Osteocyte (in vitro differentiated cells): Measurements from ENCODE around the gene PLA2G7. TPM values are rescaled to one million over a fixed set of nuclear protein-coding genes. Genes with fewer than 3 reads are reported as not detected.

Source experiments
- DNase-seq: peaks from one replicate; pipeline ENCODE4 v3.0.0; 2021; ENCODE audit warnings: mixed read lengths; ENCODE audit not compliant: unreplicated experiment; ENCODE audit errors: extremely low spot score
- H3K27ac Mint-ChIP-seq: one replicate; pipeline ENCODE4 v1.8.0; 2021; ENCODE audit warnings: mild to moderate bottlenecking, mixed read lengths; ENCODE audit not compliant: unreplicated experiment
- H3K27me3 Mint-ChIP-seq: one replicate; pipeline ENCODE4 v1.8.0; 2021; ENCODE audit warnings: mixed read lengths; ENCODE audit not compliant: unreplicated experiment
- H3K36me3 Mint-ChIP-seq: one replicate; pipeline ENCODE4 v1.8.0; 2021; ENCODE audit warnings: mixed read lengths; ENCODE audit not compliant: unreplicated experiment
- H3K4me1 Mint-ChIP-seq: one replicate; pipeline ENCODE4 v1.8.0; 2021; ENCODE audit warnings: mixed read lengths; ENCODE audit not compliant: unreplicated experiment
- H3K4me3 Mint-ChIP-seq: one replicate; pipeline ENCODE4 v1.8.0; 2021; ENCODE audit warnings: mild to moderate bottlenecking, moderate library complexity, mixed read lengths; ENCODE audit not compliant: unreplicated experiment
- H3K9me3 Mint-ChIP-seq: one replicate; pipeline ENCODE4 v1.8.0; 2021; ENCODE audit warnings: mixed read lengths; ENCODE audit not compliant: unreplicated experiment
- CTCF ChIP-seq: fragments of 200-600 bp; sonication (generic); IDR thresholded peaks from 2 replicates; pipeline ENCODE4 v1.5.0; 2021; ENCODE audit warnings: antibody characterized with exemption, mild to moderate bottlenecking, moderate library complexity
- total RNA-seq: library from RNA; stranded (reverse); gene quantifications from 2 replicates; pipeline ENCODE4 v1.2.1, GENCODE V29; 2021

PLA2G7 gene
- total RNA-seq, 1 donor from 2014 or later, result not detected

- no peak overlapping the region for H3K4me3 Mint-ChIP-seq
- peaks cover 74% of the 10 kb centered on the region for H3K27me3 Mint-ChIP-seq
- H3K4me1 Mint-ChIP-seq, result peaks cover 10% of the 10 kb centered on the region
- no peaks in the 10 kb centered on the region for H3K36me3 Mint-ChIP-seq
- H3K9me3 Mint-ChIP-seq, result no peaks in the 10 kb centered on the region
- no peak for TF ChIP-seq CTCF
- no peak for DNase-seq
- H3K27ac Mint-ChIP-seq, result no peak overlapping the region
Observed at GRCh38 chr6:46730921-46731461, 4.2 kb downstream of the PLA2G7 start.

- Mint-ChIP-seq H3K27ac (no peak overlapping the region), H3K4me1 (peaks cover 7% of the 10 kb centered on the region), H3K36me3 (no peaks in the 10 kb centered on the region), H3K27me3 (peaks cover 72% of the 10 kb centered on the region), H3K9me3 (no peaks in the 10 kb centered on the region), H3K4me3 (no peak overlapping the region)
- no peak for TF ChIP-seq CTCF
- DNase-seq, result no peak
Observed at GRCh38 chr6:46729787-46730326, 5.3 kb downstream of the PLA2G7 start.

GRCh38 chr6:46720401-46720800 lies 14.8 kb downstream of the PLA2G7 start:
- H3K27ac Mint-ChIP-seq, result no peak overlapping the region
- H3K9me3 Mint-ChIP-seq, result no peaks in the 10 kb centered on the region
- TF ChIP-seq CTCF, result no peak
- H3K4me3 Mint-ChIP-seq, result no peak overlapping the region
- H3K4me1 Mint-ChIP-seq, result no peaks in the 10 kb centered on the region
- DNase-seq, result no peak
- H3K27me3 Mint-ChIP-seq, result peaks cover 33% of the 10 kb centered on the region
- H3K36me3 Mint-ChIP-seq, result no peaks in the 10 kb centered on the region

- no peak for TF ChIP-seq CTCF
- Mint-ChIP-seq H3K27ac (no peak overlapping the region), H3K4me1 (no peaks in the 10 kb centered on the region), H3K27me3 (peaks cover 25% of the 10 kb centered on the region), H3K9me3 (no peaks in the 10 kb centered on the region), H3K4me3 (no peak overlapping the region), H3K36me3 (no peaks in the 10 kb centered on the region)
- no peak for DNase-seq
Observed at GRCh38 chr6:46719099-46719498, 16.1 kb downstream of the PLA2G7 start.

- no peaks in the 10 kb centered on the region for H3K4me1 Mint-ChIP-seq
- no peak overlapping the region for H3K27ac Mint-ChIP-seq
- no peak for DNase-seq
- no peak overlapping the region for H3K4me3 Mint-ChIP-seq
- no peaks in the 10 kb centered on the region for H3K36me3 Mint-ChIP-seq
- peaks cover 16% of the 10 kb centered on the region for H3K27me3 Mint-ChIP-seq
- no peak for TF ChIP-seq CTCF
- no peaks in the 10 kb centered on the region for H3K9me3 Mint-ChIP-seq
Observed at GRCh38 chr6:46715141-46715540, 20.0 kb downstream of the PLA2G7 start.
